T-helper 1 cell treated with Interleukin-12 subunit alpha and Interleukin-12 subunit beta and Interleukin-4 antibody, amounts not matched to agents 30 μg/mL and 1 μg/mL, for 36 hours (primary cell): ENCODE measurements around the gene PTP4A2.
"Not testable (repeated sequence)": the region's sequence is repeated elsewhere in the genome, so short reads cannot be mapped to it uniquely, and the experiment has no call there.

ENCODE experiments used
- H3K27ac Mint-ChIP-seq: one replicate; pipeline ENCODE4 v1.8.0; 2021; ENCODE audit warnings: mild to moderate bottlenecking, mixed read lengths
- H3K27me3 Mint-ChIP-seq: one replicate; pipeline ENCODE4 v1.8.0; 2021; ENCODE audit warnings: low read depth, mixed read lengths
- H3K36me3 Mint-ChIP-seq: one replicate; pipeline ENCODE4 v1.8.0; 2021; ENCODE audit warnings: low read depth, mixed read lengths
- H3K4me1 Mint-ChIP-seq: one replicate; pipeline ENCODE4 v1.8.0; 2021; ENCODE audit warnings: low read depth, mixed read lengths
- H3K4me3 Mint-ChIP-seq: one replicate; pipeline ENCODE4 v1.8.0; 2021; ENCODE audit warnings: mild to moderate bottlenecking, moderate library complexity, mixed read lengths
- H3K9me3 Mint-ChIP-seq: one replicate; pipeline ENCODE4 v1.8.0; 2021; ENCODE audit warnings: mixed read lengths

The PTP4A2 gene

DNA sequence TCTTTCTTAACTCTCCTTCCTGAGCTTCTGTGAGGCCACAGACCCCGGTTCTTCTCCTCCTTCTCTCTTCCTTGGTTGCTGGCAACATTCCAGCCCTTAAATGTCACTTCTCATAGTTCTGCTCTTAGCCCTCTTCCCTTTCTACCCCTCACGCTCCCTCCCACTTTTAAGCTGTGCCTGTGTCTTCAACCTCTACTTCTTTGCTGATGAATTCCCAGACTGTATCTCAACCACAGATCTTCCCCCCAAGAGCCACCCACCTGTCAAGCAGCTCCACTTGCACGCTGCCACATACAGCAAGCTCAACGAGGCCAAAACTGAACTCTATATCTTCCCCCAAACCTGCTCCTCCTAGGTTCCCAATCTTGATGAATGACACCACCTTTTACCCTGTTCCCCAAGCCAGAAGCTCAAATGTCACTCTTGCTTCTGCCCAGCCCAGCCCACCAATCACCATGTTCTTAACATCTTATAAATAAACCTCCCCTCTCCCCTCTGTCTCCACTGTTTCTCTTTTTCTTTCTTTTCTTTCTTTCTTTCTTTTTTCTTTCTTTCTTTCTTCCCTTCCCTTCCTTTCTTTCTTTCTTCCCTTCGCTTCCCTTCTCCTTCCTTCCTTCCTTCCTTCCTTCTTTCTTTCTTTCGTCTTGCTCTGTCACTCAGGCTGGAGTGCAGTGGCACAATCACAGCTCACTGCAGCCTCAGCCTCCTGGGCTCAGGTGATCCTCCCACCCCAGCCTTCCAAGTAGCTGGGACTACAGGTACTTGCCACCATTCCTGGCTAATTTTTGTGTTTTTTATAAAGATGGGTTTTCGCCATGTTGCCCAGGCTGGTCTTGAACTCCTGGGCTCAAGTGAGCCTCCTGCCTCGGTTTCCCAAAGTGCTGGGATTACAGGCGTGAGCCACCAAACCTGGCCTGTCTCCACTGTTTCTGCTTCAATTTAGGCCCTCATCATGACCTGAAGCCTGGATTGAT lies 19.8 kb upstream of the PTP4A2 start:
- Mint-ChIP-seq H3K4me1 (peaks cover 67% of the 10 kb centered on the region), H3K27ac (peak overlapping the region; percentile 91), H3K4me3 (peak overlapping the region; percentile 58), H3K36me3 (peaks cover 6% of the 10 kb centered on the region), H3K9me3 (no peaks in the 10 kb centered on the region), H3K27me3 (no peaks in the 10 kb centered on the region)

DNA sequence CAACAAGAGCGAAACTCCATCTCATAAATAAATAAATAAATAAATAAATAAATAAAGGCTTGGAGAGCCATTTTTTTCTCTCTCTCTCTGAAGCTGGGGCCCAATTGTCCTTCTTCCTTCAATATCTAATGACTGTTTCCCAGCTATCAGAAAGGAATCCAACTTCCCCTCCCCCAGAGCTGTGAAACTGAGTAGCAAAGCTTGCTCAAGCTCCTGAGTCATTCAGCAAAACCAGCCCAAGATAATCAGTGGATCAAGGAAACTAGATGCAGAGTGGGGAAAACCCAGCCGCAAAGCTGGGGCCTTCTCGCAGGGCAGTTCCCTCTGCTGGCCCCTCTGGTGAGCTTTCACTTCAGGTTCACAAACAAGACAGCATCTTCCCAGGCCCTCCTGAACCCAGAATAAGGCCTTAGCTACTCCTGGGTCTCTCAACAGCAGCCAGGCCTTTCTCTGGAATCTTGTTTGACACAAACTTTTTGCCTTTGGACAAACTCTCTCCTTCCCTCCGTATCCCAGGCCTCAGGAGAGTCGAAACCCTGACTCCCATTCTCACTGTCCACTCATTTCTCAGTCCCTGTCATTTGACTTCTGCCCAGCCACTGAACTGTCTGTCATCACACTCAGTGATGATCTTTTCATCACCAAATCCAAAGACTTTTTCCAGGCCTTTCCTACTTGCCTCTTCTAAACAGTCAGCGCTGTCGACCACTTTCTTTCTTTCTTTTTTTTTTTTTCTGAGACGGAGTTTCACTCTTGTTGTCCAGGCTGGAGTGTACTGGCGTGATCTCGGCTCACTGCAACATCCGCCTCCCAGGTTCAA lies 18.0 kb upstream of the PTP4A2 start:
- Mint-ChIP-seq H3K4me3 (peak overlapping the region; percentile 69), H3K9me3 (no peaks in the 10 kb centered on the region), H3K36me3 (peaks cover 4% of the 10 kb centered on the region), H3K27me3 (no peaks in the 10 kb centered on the region), H3K4me1 (peaks cover 66% of the 10 kb centered on the region), H3K27ac (peak overlapping the region; percentile 91)

DNA sequence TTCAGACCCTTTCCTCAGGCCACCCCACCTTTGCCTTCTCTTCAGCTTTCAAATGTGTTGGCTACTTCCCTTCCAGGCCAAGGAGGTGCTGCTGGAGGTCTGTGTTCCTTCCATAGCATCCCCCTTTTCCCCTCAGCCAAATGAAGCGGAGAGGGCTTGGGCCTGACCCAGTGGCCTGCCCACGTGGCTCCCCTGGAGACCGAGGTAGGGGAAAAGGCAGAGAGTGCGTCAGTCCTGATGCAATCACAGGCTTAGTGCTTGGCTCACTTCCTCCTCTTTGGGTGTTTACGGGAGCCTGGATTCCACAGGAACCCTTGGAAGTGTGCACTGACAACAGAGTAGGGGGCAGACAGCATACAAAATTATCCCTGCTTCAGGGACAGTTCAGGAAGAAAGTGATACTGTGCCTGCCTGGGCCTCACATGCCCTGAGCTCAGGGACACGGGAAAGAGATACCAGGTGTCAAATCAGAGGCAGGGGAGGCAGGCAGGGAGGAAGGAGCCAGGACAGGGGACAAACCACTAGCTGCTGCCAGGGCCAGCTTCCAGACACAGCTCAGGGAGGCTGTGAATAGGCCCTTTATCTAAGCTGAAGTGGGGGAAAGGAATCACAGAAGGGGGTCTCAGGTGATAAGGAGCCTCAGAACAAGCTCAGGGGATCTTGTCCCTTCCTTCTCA lies 16.6 kb upstream of the PTP4A2 start:
- peak overlapping the region; percentile 85 for H3K27ac Mint-ChIP-seq
- peaks cover 2% of the 10 kb centered on the region for H3K36me3 Mint-ChIP-seq
- no peaks in the 10 kb centered on the region for H3K27me3 Mint-ChIP-seq
- peak overlapping the region; percentile 9 for H3K4me3 Mint-ChIP-seq
- no peaks in the 10 kb centered on the region for H3K9me3 Mint-ChIP-seq
- H3K4me1 Mint-ChIP-seq, result peaks cover 55% of the 10 kb centered on the region

DNA sequence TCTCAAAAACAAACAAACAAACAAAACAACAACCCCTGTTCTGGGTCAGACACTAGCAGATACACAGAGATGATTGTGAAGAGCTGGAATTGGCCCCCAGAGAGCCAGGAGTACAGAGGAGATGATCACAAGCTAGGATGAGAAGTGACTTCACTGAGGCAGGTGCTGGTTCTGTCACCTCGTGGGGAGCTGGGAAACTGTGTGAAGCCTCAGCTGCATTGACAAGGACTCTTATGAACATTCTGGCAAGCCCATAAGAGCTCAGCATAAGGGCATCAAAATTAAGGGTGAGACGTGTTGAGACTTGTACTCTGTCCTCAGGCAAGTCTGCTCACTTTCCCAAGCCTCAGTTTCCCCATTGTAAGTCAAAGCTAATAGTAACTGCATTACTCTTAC lies 14.7 kb upstream of the PTP4A2 start:
- peaks cover 43% of the 10 kb centered on the region for H3K4me1 Mint-ChIP-seq
- no peaks in the 10 kb centered on the region for H3K36me3 Mint-ChIP-seq
- H3K27me3 Mint-ChIP-seq, result no peaks in the 10 kb centered on the region
- H3K4me3 Mint-ChIP-seq, result no peak overlapping the region
- peak overlapping the region; percentile 26 for H3K27ac Mint-ChIP-seq
- H3K9me3 Mint-ChIP-seq, result no peaks in the 10 kb centered on the region

DNA sequence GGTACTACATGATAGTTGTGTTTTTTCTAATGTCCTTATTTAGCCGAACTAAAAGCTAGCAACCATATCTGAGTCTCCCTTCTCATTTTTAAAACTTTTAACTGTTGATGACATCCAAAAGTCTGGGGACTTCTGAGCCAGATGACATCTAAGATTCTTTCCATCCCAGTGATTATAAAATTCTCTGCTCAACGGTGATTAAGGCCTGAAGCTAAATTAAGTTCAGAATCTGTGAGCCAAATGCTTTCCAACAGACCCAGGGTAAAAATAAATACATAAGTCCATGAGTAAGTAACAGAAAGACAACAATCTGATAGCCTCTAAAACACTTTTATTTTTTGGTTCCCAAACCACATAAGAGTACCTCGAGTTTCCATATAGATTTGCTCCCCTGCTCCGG lies 13.1 kb upstream of the PTP4A2 start:
- Mint-ChIP-seq H3K27me3 (no peaks in the 10 kb centered on the region), H3K9me3 (no peaks in the 10 kb centered on the region), H3K27ac (no peak overlapping the region), H3K36me3 (no peaks in the 10 kb centered on the region), H3K4me1 (peaks cover 42% of the 10 kb centered on the region), H3K4me3 (no peak overlapping the region)

DNA sequence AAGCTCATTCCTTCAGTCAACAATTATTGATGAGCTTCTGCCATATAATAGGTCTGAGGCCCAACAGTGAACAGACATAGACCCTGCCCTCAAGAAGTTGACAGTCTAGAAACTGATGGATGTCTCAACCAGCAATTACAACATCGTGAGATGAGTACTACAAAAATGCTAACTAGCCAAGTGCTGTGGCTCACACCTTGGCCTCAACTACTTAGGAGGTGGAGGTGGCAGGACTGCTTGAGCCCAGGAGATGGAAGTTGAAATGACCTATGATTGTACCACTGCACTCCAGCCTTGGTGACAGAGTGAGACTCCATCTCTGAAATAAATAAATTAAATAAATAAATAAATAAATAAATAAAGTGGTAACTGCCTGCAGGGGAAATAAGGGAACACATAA lies 11.7 kb upstream of the PTP4A2 start:
- H3K27me3 Mint-ChIP-seq, result no peaks in the 10 kb centered on the region

DNA sequence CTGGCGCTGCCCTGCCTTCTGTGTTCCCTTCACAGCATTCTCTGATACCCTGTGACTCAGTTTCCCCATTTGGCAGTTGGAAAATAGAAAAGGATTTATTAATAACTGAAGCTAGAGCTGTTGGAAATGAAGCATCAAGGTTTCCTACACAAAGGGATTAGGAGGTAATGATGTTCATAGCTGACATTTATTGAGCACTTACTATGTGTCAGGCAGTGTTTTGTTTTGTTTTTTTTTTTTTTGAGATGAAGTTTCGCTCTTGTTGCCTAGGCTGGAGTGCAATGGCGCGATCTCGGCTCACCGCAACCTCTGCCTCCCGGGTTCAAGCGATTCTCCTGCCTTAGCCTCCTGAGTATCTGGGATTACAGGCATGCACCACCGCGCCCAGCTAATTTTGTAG lies 7.5 kb upstream of the PTP4A2 start:
- Mint-ChIP-seq H3K4me1 (peaks cover 30% of the 10 kb centered on the region), H3K27ac (peak overlapping the region; percentile 74), H3K4me3 (peak overlapping the region; percentile 62)
- not testable (repeated sequence) for H3K9me3 Mint-ChIP-seq, H3K36me3 Mint-ChIP-seq, H3K27me3 Mint-ChIP-seq

More for the DNA sequence above, 11.7 kb upstream of the PTP4A2 start:
- no peak overlapping the region for H3K4me3 Mint-ChIP-seq
- peaks cover 2% of the 10 kb centered on the region for H3K36me3 Mint-ChIP-seq
- H3K4me1 Mint-ChIP-seq, result peaks cover 38% of the 10 kb centered on the region
- no peaks in the 10 kb centered on the region for H3K9me3 Mint-ChIP-seq
- H3K27ac Mint-ChIP-seq, result no peak overlapping the region

DNA sequence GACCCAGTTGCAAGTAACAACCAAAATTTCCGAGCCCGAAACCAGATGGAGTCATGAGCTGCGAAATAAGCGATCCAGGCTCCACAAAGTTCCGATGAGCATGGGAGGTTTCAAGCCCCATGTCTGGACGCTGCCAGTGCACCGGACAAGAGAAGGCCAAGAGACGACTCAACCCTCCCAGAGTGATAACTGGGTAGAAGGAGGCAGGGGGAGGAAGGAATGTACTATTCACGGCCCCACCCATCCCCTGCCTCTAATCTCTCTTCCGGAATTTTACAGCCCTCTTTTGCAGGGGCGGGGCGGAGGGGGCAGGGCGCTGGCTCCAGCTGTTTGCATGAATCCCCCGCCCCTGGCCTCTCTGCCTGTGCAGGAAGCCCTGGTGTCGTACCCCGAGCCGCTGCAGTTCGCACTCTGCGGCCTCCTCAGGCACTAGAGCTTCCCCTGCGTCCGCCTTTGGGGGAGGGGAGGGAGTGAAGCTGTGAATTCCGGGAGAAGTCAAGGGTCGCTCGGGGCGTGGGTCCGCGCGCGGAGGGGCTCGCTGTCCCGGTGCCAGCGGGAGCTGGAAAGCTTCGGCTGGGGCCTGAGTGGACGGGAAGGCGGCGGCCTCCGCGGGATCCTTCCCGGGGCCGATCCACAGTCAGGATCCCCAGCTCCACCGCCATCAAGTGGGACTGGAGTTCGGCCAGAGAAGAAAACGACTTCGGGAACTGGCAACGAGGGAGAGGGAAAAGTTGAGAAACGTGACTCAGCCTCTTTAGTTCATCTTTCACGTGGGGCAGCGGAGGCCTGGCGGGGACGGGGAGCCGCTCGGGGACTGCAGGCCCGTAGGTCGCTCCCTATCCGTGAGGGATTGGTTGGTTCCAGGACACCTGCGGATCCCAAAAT lies 6.3 kb upstream of the PTP4A2 start:
- peaks cover 2% of the 10 kb centered on the region for H3K36me3 Mint-ChIP-seq
- H3K9me3 Mint-ChIP-seq, result no peaks in the 10 kb centered on the region
- H3K4me3 Mint-ChIP-seq, result peak overlapping the region; percentile 92
- H3K4me1 Mint-ChIP-seq, result peaks cover 40% of the 10 kb centered on the region
- H3K27me3 Mint-ChIP-seq, result no peaks in the 10 kb centered on the region
- peak overlapping the region; percentile 96 for H3K27ac Mint-ChIP-seq

DNA sequence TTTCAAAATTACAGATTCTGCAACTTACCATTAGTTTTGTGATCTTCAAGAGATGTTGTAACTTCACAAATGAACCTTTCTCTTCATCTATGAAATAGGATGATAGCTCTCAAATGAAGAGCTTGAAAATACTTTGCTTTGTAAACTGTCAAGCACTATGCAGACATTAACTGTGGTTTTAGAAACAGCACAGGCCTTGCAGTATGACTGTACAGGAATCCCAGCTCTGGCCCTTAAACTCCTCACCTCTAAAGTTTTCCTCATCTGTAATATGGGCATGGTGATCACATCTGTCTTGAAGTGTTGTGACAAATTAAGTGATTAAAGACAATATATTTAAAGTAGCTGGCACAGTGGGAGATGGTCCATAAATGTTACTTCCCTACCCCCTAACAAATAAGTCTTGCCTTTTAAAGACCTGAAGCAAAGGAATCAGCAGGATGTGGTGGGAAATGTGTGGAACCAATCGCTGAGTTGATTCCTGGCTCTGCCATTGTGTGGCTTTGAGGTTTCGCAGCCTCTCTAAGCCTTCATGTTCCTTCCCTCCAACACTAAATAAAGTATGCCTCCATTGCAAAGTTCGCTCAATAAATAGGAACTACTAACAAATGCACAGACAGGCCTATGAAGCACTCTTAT lies 5.5 kb upstream of the PTP4A2 start:
- H3K4me3 Mint-ChIP-seq, result peak overlapping the region; percentile 92
- no peaks in the 10 kb centered on the region for H3K9me3 Mint-ChIP-seq
- peaks cover 46% of the 10 kb centered on the region for H3K4me1 Mint-ChIP-seq
- H3K27ac Mint-ChIP-seq, result peak overlapping the region; percentile 96
- peaks cover 2% of the 10 kb centered on the region for H3K36me3 Mint-ChIP-seq
- H3K27me3 Mint-ChIP-seq, result no peaks in the 10 kb centered on the region

DNA sequence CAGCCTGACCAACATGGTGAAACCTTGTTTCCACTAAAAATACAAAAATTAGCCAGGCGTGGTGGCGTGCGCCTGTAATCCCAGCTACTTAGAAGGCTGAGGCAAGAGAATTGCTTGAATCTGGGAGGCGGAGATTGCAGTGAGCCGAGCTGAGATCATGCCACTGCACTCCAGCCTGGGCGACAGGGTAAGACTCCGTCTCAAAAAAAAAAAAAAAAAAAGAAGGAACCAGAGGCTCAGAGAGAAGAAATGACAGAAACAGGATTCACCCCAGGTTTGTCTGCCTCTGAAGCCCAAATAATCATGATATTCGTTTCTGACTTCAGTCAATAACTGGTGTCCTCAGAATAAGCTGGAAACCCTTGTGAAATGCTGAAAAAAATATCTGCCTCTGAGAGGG lies 3.9 kb upstream of the PTP4A2 start:
- Mint-ChIP-seq H3K4me1 (peaks cover 48% of the 10 kb centered on the region), H3K27ac (peak overlapping the region; percentile 96), H3K4me3 (peak overlapping the region; percentile 58)
- H3K27me3 Mint-ChIP-seq, H3K9me3 Mint-ChIP-seq, H3K36me3 Mint-ChIP-seq: not testable (repeated sequence)

DNA sequence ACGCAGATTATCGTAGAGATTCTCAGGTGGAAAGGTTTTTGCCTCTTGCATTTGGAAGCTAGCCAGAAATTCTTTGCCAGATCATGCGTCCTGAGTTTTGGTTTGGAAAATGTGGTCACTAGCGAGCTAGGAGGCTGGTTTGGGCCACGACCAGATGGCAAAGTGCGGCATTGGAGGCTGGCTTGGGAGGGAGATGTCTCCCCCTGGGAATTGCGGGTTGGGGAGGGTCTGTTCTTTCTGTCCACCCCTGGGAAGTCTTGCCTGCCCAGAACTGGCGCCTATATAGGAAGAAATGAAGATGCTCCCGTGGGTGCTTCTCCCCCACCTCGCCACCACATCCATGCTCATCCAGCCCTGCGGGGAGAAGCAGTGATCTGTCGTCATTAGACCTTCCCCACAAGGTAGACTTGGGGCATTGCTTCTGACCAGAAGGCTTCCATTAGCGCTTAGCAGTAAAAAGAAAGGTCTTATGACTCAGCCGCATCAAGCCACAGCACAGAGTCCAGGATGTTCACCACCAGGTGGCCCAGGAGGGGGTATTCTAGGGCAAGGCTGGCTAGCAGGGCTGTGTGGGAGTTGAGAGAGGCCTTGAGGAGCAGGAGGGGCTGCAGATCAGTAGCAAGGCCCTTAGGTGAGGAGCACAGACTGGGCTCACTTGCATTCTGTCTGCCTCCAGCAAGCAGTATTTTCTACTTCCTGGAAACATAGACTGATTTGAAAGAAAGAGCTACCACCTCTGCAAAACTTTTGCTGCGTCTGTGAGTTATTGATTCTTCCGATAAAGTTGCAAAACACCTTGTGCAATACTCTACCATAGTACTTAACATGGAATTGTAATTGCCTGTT lies 1.5 kb upstream of the PTP4A2 start:
- peaks cover 52% of the 10 kb centered on the region for H3K4me1 Mint-ChIP-seq
- no peaks in the 10 kb centered on the region for H3K9me3 Mint-ChIP-seq
- no peaks in the 10 kb centered on the region for H3K27me3 Mint-ChIP-seq
- peak overlapping the region; percentile 70 for H3K4me3 Mint-ChIP-seq
- H3K27ac Mint-ChIP-seq, result peak overlapping the region; percentile 98
- H3K36me3 Mint-ChIP-seq, result peaks cover 24% of the 10 kb centered on the region

DNA sequence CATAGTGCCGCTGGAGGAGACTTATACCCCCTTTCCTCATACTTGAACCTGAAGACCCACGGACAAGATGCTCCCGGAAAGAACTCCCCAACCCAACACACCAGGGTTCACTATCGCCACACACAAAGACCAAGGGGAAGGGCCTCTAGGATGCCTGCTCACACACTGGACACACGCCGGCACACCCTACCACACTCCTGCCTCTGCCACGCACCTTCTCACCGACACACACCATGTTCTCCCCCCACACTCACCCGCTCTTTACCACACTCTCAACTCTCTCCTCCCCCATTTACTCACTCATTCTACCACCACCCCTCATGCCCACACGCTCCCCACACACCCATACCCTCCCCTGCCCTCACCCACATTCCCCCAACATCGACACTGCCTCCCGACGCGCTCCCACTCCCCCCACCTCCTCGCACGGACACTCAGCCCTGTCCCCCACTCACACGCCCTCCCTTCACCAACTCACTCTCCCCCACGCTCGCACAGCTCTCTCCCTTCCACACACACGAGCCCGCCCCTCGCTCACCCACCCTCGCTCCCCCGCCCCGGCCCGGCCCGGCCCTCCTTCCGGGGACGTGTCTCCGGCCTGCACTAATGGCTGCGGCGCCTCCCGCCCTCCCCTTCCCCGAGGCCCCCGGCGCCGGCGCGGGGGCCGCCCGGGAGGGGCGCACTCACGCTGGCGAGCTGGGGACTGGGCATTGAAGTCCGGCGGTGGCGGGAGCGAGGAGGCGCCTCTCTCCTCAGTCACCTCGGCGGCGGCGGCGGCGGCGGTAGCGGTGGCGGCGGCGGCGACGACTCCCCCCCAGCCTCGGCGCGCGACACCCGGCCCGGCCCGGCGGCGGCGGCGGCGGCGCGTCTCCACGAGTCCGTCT lies 626 bp downstream of the PTP4A2 start:
- H3K4me3 Mint-ChIP-seq, result peak overlapping the region; percentile 96
- peaks cover 28% of the 10 kb centered on the region for H3K36me3 Mint-ChIP-seq
- H3K9me3 Mint-ChIP-seq, result no peaks in the 10 kb centered on the region
- H3K4me1 Mint-ChIP-seq, result peaks cover 55% of the 10 kb centered on the region
- H3K27me3 Mint-ChIP-seq, result no peaks in the 10 kb centered on the region
- H3K27ac Mint-ChIP-seq, result peak overlapping the region; percentile 92
